Measurements from ENCODE around the gene CCDC170.

Gene CCDC170

GRCh38 chr6:151576633-151577032 is 82.8 kb downstream of the CCDC170 start:
- H3K4me3 ChIP-seq (replicated peaks; ENCODE audit: low read depth, low read length): no peak overlapping the region
- no peak for TF ChIP-seq CTCF (IDR thresholded peaks at IDR 0.05; ENCODE audit: low read depth, low read length, missing control alignments)
- DNase-seq (ENCODE audit: extremely low read depth, low read depth): no peak

GRCh38 chr6:151577257-151577656 is 83.4 kb downstream of the CCDC170 start:
- TF ChIP-seq CTCF (IDR thresholded peaks at IDR 0.05; ENCODE audit: low read depth, low read length, missing control alignments): no peak
- H3K4me3 ChIP-seq (replicated peaks; ENCODE audit: low read depth, low read length): no peak overlapping the region
- DNase-seq (ENCODE audit: extremely low read depth, low read depth): no peak

GRCh38 chr6:151585741-151586140 is 91.9 kb downstream of the CCDC170 start:
- TF ChIP-seq CTCF (IDR thresholded peaks at IDR 0.05; ENCODE audit: low read depth, low read length, missing control alignments): no peak
- no peak for DNase-seq (ENCODE audit: extremely low read depth, low read depth)
- no peak overlapping the region for H3K4me3 ChIP-seq (replicated peaks; ENCODE audit: low read depth, low read length)

GRCh38 chr6:151589667-151590066 is 95.8 kb downstream of the CCDC170 start:
- no peak overlapping the region for H3K4me3 ChIP-seq (replicated peaks; ENCODE audit: low read depth, low read length)
- DNase-seq (ENCODE audit: extremely low read depth, low read depth): no peak
- no peak for TF ChIP-seq CTCF (IDR thresholded peaks at IDR 0.05; ENCODE audit: low read depth, low read length, missing control alignments)

GRCh38 chr6:151590742-151591141 is 96.9 kb downstream of the CCDC170 start:
- no peak for DNase-seq (ENCODE audit: extremely low read depth, low read depth)
- no peak overlapping the region for H3K4me3 ChIP-seq (replicated peaks; ENCODE audit: low read depth, low read length)
- no peak for TF ChIP-seq CTCF (IDR thresholded peaks at IDR 0.05; ENCODE audit: low read depth, low read length, missing control alignments)

GRCh38 chr6:151592449-151593159 is 98.8 kb downstream of the CCDC170 start:
- DNase-seq (ENCODE audit: extremely low read depth, low read depth): no peak
- no peak overlapping the region for H3K4me3 ChIP-seq (replicated peaks; ENCODE audit: low read depth, low read length)
- no peak for TF ChIP-seq CTCF (IDR thresholded peaks at IDR 0.05; ENCODE audit: low read depth, low read length, missing control alignments)

Data from HFF-Myc (cell line).